ENCODE data around the gene LCT.
"Not testable (repeated sequence)": the region's sequence is repeated elsewhere in the genome, so short reads cannot be mapped to it uniquely, and the experiment has no call there.

Gene LCT

GRCh38 chr2:135831180-135831812, 5.7 kb downstream of the LCT start:
- DNase-seq: no peak

- no peak for DNase-seq
Observed at GRCh38 chr2:135829378-135830135, 7.4 kb downstream of the LCT start.

- DNase-seq: no peak
Observed at GRCh38 chr2:135826544-135826943, 10.4 kb downstream of the LCT start.

GRCh38 chr2:135825550-135826176, 11.3 kb downstream of the LCT start:
- DNase-seq: no peak

- no peak for DNase-seq
Observed at GRCh38 chr2:135825131-135825530, 11.9 kb downstream of the LCT start.

- peak; percentile 20 for DNase-seq
Observed at GRCh38 chr2:135822855-135823254, 14.1 kb downstream of the LCT start.

- DNase-seq: peak; percentile 71
Observed at GRCh38 chr2:135821190-135821589, 15.8 kb downstream of the LCT start.

- DNase-seq: peak; percentile 88
Observed at GRCh38 chr2:135820003-135820618, 16.9 kb downstream of the LCT start.

- peak; percentile 81 for DNase-seq
Observed at GRCh38 chr2:135818937-135819610, 17.9 kb downstream of the LCT start.

- DNase-seq: no peak
Observed at GRCh38 chr2:135817951-135818350, 19.0 kb downstream of the LCT start.

GRCh38 chr2:135817466-135817865, 19.5 kb downstream of the LCT start:
- no peak for DNase-seq

GRCh38 chr2:135815269-135815668, 21.7 kb downstream of the LCT start:
- DNase-seq: no peak

GRCh38 chr2:135812907-135813511, 24.0 kb downstream of the LCT start:
- DNase-seq: no peak

GRCh38 chr2:135807874-135808273, 29.1 kb downstream of the LCT start:
- DNase-seq: not testable (repeated sequence)

GRCh38 chr2:135803278-135803677, 33.7 kb downstream of the LCT start:
- DNase-seq: no peak

- no peak for DNase-seq
Observed at GRCh38 chr2:135802350-135802749, 34.6 kb downstream of the LCT start.

GRCh38 chr2:135800513-135801460, 36.2 kb downstream of the LCT start:
- DNase-seq: peak; percentile 81

- no peak for DNase-seq
Observed at GRCh38 chr2:135799738-135800137, 37.2 kb downstream of the LCT start.

GRCh38 chr2:135798762-135799161, 38.2 kb downstream of the LCT start:
- no peak for DNase-seq

- DNase-seq: peak; percentile 54
Observed at GRCh38 chr2:135798275-135798705, 38.7 kb downstream of the LCT start.
